NCI-H526 (cell line): ENCODE measurements around the gene ATG4B.
A peak's percentile ranks its signal among the peaks of the same experiment; 100 is the strongest.
"Not testable (repeated sequence)": the region's sequence is repeated elsewhere in the genome, so short reads cannot be mapped to it uniquely, and the experiment has no call there.

Experiments
- DNase-seq, 2 experiments: peaks; one replicate each; lab custom pipeline; 2025; lab: John Stamatoyannopoulos, UW

The ATG4B gene

GRCh38 chr2:241637018-241637794 is at the start of gene ATG4B, which contains the start of gene THAP4:
Gene ATG4B (plus strand): TSS chr2:241637693. CDS start chr2:241637715, 22 bp downstream.
Gene THAP4 (minus strand): TSS chr2:241637158. CDS start chr2:241637017, 141 bp downstream.
- peak; percentile 37 to 96 for DNase-seq

GRCh38 chr2:241589863-241590262 is 47.6 kb upstream of the ATG4B start:
- not testable (repeated sequence) for DNase-seq

- not testable (repeated sequence) for DNase-seq
Measured at GRCh38 chr2:241590496-241591455, 46.7 kb upstream of the ATG4B start.

- no peak for DNase-seq
Measured at GRCh38 chr2:241592126-241592845, 45.2 kb upstream of the ATG4B start.

GRCh38 chr2:241593271-241593670 is 44.2 kb upstream of the ATG4B start:
- no peak for DNase-seq

GRCh38 chr2:241595600-241596140 is 41.8 kb upstream of the ATG4B start:
- DNase-seq, result peak in 1 of 2 experiments; percentile 5

GRCh38 chr2:241597561-241597960 is 39.9 kb upstream of the ATG4B start:
- no peak for DNase-seq

GRCh38 chr2:241598061-241598460 is 39.4 kb upstream of the ATG4B start:
- peak in 1 of 2 experiments; percentile 37 for DNase-seq

GRCh38 chr2:241598487-241598886 is 39.0 kb upstream of the ATG4B start:
- peak in 1 of 2 experiments; percentile 51 for DNase-seq

GRCh38 chr2:241599615-241600014 is 37.9 kb upstream of the ATG4B start:
- DNase-seq, result no peak

- DNase-seq, result no peak
Measured at GRCh38 chr2:241601841-241602240, 35.7 kb upstream of the ATG4B start.

GRCh38 chr2:241602720-241603119 is 34.8 kb upstream of the ATG4B start:
- DNase-seq, result no peak

- no peak for DNase-seq
Measured at GRCh38 chr2:241603686-241604085, 33.8 kb upstream of the ATG4B start.

GRCh38 chr2:241606186-241606585 is 31.3 kb upstream of the ATG4B start:
- DNase-seq, result no peak

GRCh38 chr2:241607162-241607885 is 30.2 kb upstream of the ATG4B start:
- no peak for DNase-seq

- DNase-seq, result no peak
Measured at GRCh38 chr2:241608881-241609280, 28.6 kb upstream of the ATG4B start.

- DNase-seq, result peak; percentile 63 to 89
Measured at GRCh38 chr2:241609859-241610793, 27.4 kb upstream of the ATG4B start.

GRCh38 chr2:241611062-241611461 is 26.4 kb upstream of the ATG4B start:
- DNase-seq, result no peak

GRCh38 chr2:241612156-241613016 is 25.1 kb upstream of the ATG4B start:
- no peak for DNase-seq
